A673 (cell line): ENCODE data around the gene GPR39.

Source experiments
- EZH2 ChIP-seq: fragments of 200-600 bp; sonication (generic); IDR thresholded peaks from 2 replicates; pipeline ENCODE4 v1.6.1; 2017; ENCODE audit warnings: borderline replicate concordance, low read depth, mild to moderate bottlenecking, mixed read lengths, antibody characterized with exemption, low read length; ENCODE audit not compliant: poor library complexity, severe bottlenecking
- TF ChIP-seq, protein P1 (sequence below): fragments of 300-800, 200-600 bp; sonication (generic); conservative IDR thresholded peaks from 2 replicates; pipeline ENCODE4 v1.5.1; 2017; ENCODE audit warnings: low read depth, mild to moderate bottlenecking, antibody characterized with exemption, low read length, moderate library complexity, mixed read lengths

DNA sequence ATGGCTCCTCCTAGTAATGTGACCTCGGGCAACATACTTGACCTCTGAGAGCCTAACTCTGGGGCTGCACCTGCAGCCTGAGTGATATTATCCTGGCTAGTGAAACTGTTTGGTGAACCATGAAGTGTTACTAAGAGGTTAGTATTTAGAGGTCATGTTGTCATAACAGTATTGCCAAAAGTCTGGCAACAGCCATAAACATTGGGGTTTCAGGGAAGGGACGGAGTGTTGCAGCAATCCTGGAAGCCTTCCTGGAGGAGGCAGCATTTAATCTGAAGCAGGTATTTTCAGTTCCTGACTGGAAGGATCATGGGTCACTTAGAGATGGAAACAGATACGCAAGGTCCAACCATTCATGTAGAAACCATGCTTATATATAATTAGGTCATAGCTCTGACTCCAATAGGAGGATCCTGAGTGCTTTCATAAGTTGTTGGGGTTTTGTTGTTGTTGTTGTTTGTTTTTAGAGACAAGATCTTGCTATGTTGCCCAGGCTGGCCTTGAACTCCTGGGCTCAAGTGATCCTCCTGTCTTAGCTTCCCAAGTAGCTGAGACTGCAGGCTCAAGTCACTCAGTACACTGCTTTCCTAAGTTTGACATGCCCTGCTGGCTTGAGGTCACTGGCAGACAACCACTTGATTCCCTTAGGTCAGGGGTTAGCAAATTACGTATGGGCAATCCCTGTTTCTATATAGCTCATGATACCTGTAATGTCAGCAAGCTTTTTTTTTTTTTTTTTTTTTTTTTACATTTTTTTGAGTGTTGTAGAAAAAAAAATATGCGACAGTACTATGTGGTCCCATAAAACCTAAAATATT, 21.5 kb downstream of the GPR39 start:
- TF ChIP-seq, protein P1, sequence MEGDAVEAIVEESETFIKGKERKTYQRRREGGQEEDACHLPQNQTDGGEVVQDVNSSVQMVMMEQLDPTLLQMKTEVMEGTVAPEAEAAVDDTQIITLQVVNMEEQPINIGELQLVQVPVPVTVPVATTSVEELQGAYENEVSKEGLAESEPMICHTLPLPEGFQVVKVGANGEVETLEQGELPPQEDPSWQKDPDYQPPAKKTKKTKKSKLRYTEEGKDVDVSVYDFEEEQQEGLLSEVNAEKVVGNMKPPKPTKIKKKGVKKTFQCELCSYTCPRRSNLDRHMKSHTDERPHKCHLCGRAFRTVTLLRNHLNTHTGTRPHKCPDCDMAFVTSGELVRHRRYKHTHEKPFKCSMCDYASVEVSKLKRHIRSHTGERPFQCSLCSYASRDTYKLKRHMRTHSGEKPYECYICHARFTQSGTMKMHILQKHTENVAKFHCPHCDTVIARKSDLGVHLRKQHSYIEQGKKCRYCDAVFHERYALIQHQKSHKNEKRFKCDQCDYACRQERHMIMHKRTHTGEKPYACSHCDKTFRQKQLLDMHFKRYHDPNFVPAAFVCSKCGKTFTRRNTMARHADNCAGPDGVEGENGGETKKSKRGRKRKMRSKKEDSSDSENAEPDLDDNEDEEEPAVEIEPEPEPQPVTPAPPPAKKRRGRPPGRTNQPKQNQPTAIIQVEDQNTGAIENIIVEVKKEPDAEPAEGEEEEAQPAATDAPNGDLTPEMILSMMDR: no peak
- TF ChIP-seq EZH2: no peak
